ENCODE data around the gene IPCEF1.

The IPCEF1 gene

GRCh38 chr6:154356690-154357089 lies at the start of gene IPCEF1:
IPCEF1 (minus strand) TSS chr6:154356803; CDS start chr6:154265947, 90,856 bp downstream.
- no peak for DNase-seq

- DNase-seq = no peak
Measured at GRCh38 chr6:154406301-154406700, 49.7 kb upstream of the IPCEF1 start.

- DNase-seq = no peak
Measured at GRCh38 chr6:154404791-154405400, 48.3 kb upstream of the IPCEF1 start.

- DNase-seq = peak; percentile 4
Measured at GRCh38 chr6:154403788-154404187, 47.2 kb upstream of the IPCEF1 start.

- no peak for DNase-seq
Measured at GRCh38 chr6:154402081-154402780, 45.6 kb upstream of the IPCEF1 start.

- DNase-seq = no peak
Measured at GRCh38 chr6:154399097-154399496, 42.5 kb upstream of the IPCEF1 start.

- no peak for DNase-seq
Measured at GRCh38 chr6:154397491-154398195, 41.0 kb upstream of the IPCEF1 start.

GRCh38 chr6:154395878-154396277 lies 39.3 kb upstream of the IPCEF1 start:
- DNase-seq = no peak

- no peak for DNase-seq
Measured at GRCh38 chr6:154395316-154395715, 38.7 kb upstream of the IPCEF1 start.

GRCh38 chr6:154394571-154394970 lies 38.0 kb upstream of the IPCEF1 start:
- DNase-seq = no peak

GRCh38 chr6:154390034-154390433 lies 33.4 kb upstream of the IPCEF1 start:
- no peak for DNase-seq

- no peak for DNase-seq
Measured at GRCh38 chr6:154388803-154389202, 32.2 kb upstream of the IPCEF1 start.

GRCh38 chr6:154386848-154387717 lies 30.5 kb upstream of the IPCEF1 start:
- no peak for DNase-seq

GRCh38 chr6:154384191-154384590 lies 27.6 kb upstream of the IPCEF1 start:
- DNase-seq = no peak

- DNase-seq = no peak
Measured at GRCh38 chr6:154383273-154383672, 26.7 kb upstream of the IPCEF1 start.

- DNase-seq = no peak
Measured at GRCh38 chr6:154382740-154383139, 26.1 kb upstream of the IPCEF1 start.

- no peak for DNase-seq
Measured at GRCh38 chr6:154381548-154381947, 24.9 kb upstream of the IPCEF1 start.

- DNase-seq = no peak
Measured at GRCh38 chr6:154380741-154381140, 24.1 kb upstream of the IPCEF1 start.

- no peak for DNase-seq
Measured at GRCh38 chr6:154379585-154379984, 23.0 kb upstream of the IPCEF1 start.

GRCh38 chr6:154378518-154378917 lies 21.9 kb upstream of the IPCEF1 start:
- DNase-seq = no peak

GRCh38 chr6:154377726-154378125 lies 21.1 kb upstream of the IPCEF1 start:
- DNase-seq = no peak

GRCh38 chr6:154373971-154374370 lies 17.4 kb upstream of the IPCEF1 start:
- no peak for DNase-seq

GRCh38 chr6:154371281-154371680 lies 14.7 kb upstream of the IPCEF1 start:
- DNase-seq = no peak
